Right cardiac atrium (tissue), 5 donors: ENCODE data around the gene PHF24. TPM values are rescaled to one million over a fixed set of nuclear protein-coding genes. Genes with fewer than 3 reads are reported as not detected.
A peak's percentile ranks its signal among the peaks of the same experiment; 100 is the strongest.
"Not testable (repeated sequence)": the region's sequence is repeated elsewhere in the genome, so short reads cannot be mapped to it uniquely, and the experiment has no call there.

Experiments used
- ATAC-seq, 2 donors: fragments of 200-7000 bp; cut with Tn5 transposase; one replicate each; pipeline versions ENCODE4 v1.8.0 to v1.9.1; 2020; ENCODE audit warnings: moderate library complexity in 2 of 2, mild to moderate bottlenecking in 1 of 2
- DNase-seq, 3 donors: peaks; one replicate each; pipeline ENCODE4 v3.0.0-alpha.2; 2020
- H3K27ac ChIP-seq: one replicate; pipeline ENCODE4 v1.5.1; 2013; ENCODE audit warnings: mild to moderate bottlenecking, low read length, control low read depth, moderate library complexity
- H3K27me3 ChIP-seq: one replicate; pipeline ENCODE4 v1.6.1; 2013; ENCODE audit not compliant: control insufficient read depth, insufficient read depth
- H3K4me1 ChIP-seq: one replicate; pipeline ENCODE4 v1.6.1; 2013; ENCODE audit warnings: low read length; ENCODE audit not compliant: control insufficient read depth, insufficient read depth
- H3K4me3 ChIP-seq: one replicate; pipeline ENCODE4 v1.5.1; 2013; ENCODE audit warnings: low read length, control low read depth
- H3K9me3 ChIP-seq: one replicate; pipeline ENCODE4 v1.6.1; 2013; ENCODE audit warnings: low read length; ENCODE audit not compliant: control insufficient read depth
- WGBS: extraction: QIAGEN DNeasy Blood & Tissue Kit; methylation state at CpG from one replicate; pipeline ENCODE4 v1.1.7; 2013; 5-methylcytosine and 5-hydroxymethylcytosine counted together
- intact Hi-C, 4 donors: fragments of 100-400 bp; cut with DNase I; formaldehyde crosslinking; loops; one replicate each; pipeline versions ENCODE4 v1.11.0 to v1.14.0; 2022 to 2023
- long read RNA-seq, 4 donors: library from polyadenylated mRNA; unstranded; transcript quantifications; one replicate each; pipeline ENCODE4 v2.0.0, GENCODE V29; 2020 to 2021
- polyA plus RNA-seq: library from polyadenylated mRNA; stranded (reverse); fragments of 200-250 nt; gene quantifications from one replicate; pipeline ENCODE4 v1.2.3, GENCODE V29; 2013
- total RNA-seq, 4 donors: library from RNA; stranded (reverse); fragmentation: NEBNext Ultra II Directional; extraction: Animal tissue kit (Norgen Biotek cat#: 25700); gene quantifications; one replicate each; pipeline ENCODE4 v1.2.1, GENCODE V29; 2021
- donor health status: healthy with polysubstance abuse.
- donor health status: DM: no; HTN: yes; CAD: no.
- donor health status: DM: no; HTN: no; CAD: no.
- donor health status: DM: no; HTN: yes; CAD: no; lungs with severe emphysema.
- donor health status: DM: yes; HTN: yes; CAD: no.

The PHF24 gene
- total RNA-seq (1 to 10 TPM in 1 of 4 donors, under 1 TPM in 3; 0.03 to 1.3 (median 0.28) TPM), polyA plus RNA-seq (0.07 TPM)
- long read RNA-seq, donor 1: 0 reads
- long read RNA-seq, donor 2: 0 reads
- long read RNA-seq, donor 3: 0 reads
- long read RNA-seq, donor 4: 0 reads

DNA sequence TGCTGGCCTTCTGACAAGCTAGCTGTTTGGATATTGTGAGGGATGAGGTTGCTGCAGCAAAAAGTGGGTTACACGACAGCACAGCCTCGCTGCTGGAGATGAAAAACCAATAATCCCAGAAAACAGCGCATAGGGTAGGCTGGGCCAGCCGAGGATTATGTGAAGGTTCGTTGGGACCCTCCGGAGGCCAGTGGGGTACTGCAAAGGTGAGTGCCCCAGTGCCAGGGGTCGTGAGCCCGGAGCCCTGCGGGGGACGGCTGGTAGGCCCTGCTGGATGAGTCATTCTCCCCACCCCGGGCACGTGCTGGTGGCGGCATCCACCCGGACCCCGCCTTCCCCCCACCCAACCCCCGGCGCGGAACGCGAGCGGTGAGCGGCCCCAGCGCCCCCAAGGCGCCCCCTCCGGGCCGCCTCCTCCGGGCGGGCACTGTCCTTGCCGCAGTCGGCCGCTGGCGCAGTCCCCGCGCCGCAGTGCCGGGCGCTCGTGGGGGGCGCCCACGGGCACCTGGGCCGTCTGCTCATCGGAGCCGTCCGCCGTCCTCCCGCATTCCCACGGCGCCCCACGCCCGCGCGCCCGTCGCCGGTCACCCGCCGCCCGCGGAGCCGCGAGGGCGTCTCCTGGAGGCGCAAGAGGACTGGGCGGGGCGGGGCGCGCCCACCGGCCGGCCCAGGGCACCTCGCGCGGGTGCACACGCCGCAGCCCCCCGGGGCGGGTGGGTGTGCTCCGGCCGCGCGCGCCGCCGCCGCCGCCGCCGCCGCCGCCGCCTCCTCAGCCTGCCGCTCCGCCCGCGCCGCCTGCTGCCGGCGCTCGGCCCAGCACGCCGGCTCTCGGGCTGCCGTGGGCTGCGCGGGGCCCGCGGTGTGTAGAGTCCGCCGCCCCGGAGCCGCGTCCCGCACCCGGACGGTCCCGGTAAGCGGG, at the start of gene PHF24:
Gene PHF24 (plus strand): TSS at position 794 of the 919 bp plus-strand sequence. CDS start 13,014 bp downstream, outside the sequence.
- Histone ChIP-seq H3K27ac (no peak within 1 kb of the TSS), H3K27me3 (no peaks in the 10 kb centered on the region), H3K4me3 (peak within 1 kb of the TSS; percentile 81), H3K4me1 (no peaks in the 10 kb centered on the region), H3K9me3 (no peaks in the 10 kb centered on the region)
- intact Hi-C loops: no loop called here
- ATAC-seq: peak; percentile 67 to 78
- WGBS: 2% methylated on average over 115 of the region's 116 CpGs
- DNase-seq: peak in 2 of 3 donors; percentile 60 to 65

DNA sequence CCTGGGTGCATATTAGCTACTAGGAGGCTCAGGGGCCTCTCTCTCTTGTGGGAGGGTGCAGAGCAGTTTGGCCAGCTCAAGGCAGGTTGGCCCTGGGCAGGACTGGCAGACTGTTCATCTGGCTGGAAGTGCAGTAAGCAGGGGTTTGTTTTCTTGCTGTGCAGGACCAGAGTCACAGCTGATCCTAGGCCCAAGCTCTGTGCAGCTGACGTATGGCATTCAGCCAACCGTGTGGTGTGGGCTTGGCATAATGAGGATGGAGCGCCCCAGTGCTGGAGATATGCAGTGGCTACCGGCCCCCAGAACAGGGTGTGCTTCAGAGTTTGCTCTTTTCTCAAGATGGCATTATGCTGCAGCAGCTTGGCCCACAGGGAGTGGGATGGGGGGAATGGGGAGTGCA, 31.0 kb upstream of the PHF24 start:
- intact Hi-C loops: no loop called here
- no peak overlapping the region for H3K27ac ChIP-seq
- WGBS: 63% methylated on average over 4 of the region's 4 CpGs
- peak in 1 of 3 donors; percentile 36 for DNase-seq
- H3K9me3 ChIP-seq: no peaks in the 10 kb centered on the region
- H3K4me1 ChIP-seq: no peaks in the 10 kb centered on the region
- no peak for ATAC-seq
- no peaks in the 10 kb centered on the region for H3K27me3 ChIP-seq
- no peak overlapping the region for H3K4me3 ChIP-seq

DNA sequence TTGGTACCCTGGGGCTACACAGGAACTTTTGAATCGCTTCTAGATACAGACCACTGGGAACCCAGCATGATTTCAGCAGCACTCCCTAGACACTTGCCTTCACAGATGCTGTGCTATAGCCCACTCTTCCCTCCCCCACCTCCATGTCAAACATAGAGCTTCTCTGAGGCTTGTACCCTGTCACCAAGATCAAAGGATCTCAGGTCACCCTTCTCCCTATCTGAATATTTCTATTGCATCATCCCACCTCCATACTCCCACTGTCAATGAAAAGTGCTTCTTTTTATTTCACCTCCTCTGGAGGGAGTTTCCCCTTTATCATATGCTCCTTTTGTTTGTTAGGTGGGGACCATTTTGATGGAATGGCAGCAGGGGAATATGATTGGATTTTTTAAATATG, 29.2 kb upstream of the PHF24 start:
- ATAC-seq: no peak
- no peaks in the 10 kb centered on the region for H3K9me3 ChIP-seq
- H3K4me1 ChIP-seq: no peaks in the 10 kb centered on the region
- no peak overlapping the region for H3K27ac ChIP-seq
- intact Hi-C loops: no loop called here
- no peak overlapping the region for H3K4me3 ChIP-seq
- no peaks in the 10 kb centered on the region for H3K27me3 ChIP-seq
- WGBS: 84% methylated on average over 1 of the region's 1 CpG
- DNase-seq: no peak

DNA sequence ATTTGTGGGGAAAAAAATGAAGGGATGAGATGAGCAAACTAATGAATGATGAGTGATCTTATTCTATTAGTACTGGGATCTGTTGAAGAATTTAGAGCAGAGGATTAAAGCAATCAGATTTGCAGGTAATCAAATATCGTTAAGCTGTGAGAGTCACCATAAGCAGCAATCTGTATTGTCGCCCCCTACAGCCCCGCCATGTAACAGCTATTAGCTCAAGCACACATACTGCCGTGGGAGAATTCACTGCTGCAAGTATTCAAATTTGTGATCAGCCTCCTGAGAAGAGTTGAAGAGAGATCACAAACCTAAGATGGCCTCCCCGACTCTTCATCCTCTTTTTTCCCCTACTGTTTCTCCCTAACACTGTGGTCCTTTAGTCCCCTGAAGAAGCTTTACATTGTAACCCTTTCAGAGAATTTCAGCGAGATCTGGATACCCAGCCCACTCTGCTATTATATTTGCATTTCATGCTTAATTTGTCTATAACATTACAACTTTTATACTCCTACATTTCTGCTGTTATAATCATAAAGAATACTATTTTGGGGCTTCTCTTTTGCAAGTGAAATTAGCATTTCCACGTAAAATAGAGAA, 28.5 kb upstream of the PHF24 start:
- Histone ChIP-seq H3K27me3 (no peaks in the 10 kb centered on the region), H3K4me3 (no peak overlapping the region), H3K9me3 (no peaks in the 10 kb centered on the region), H3K27ac (no peak overlapping the region), H3K4me1 (no peaks in the 10 kb centered on the region)
- intact Hi-C loops: no loop called here
- DNase-seq (peak in 1 of 3 donors; percentile 40), ATAC-seq (no peak)
- 31% methylated on average over 7 of the region's 7 CpGs for WGBS

DNA sequence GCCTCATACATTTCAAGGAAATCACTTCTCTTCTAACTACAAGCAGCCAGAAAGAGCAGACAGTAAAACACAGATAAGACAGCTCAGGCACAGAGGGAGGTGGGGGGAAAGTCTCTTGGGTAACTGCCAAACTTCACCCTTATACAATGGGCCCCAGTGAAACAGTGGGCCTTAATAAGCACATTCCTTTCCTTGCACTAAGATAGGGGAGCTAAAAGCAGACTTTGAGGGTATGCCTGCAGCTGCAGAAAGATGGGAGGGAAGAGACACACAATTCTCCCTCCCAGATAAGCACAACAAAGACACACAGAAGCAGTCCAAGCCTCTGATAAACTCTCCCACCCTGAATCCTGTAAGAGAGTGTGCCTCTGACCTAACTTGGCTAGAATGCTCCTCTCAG, 18.1 kb upstream of the PHF24 start:
- H3K4me3 ChIP-seq, H3K9me3 ChIP-seq, DNase-seq: not testable (repeated sequence)

DNA sequence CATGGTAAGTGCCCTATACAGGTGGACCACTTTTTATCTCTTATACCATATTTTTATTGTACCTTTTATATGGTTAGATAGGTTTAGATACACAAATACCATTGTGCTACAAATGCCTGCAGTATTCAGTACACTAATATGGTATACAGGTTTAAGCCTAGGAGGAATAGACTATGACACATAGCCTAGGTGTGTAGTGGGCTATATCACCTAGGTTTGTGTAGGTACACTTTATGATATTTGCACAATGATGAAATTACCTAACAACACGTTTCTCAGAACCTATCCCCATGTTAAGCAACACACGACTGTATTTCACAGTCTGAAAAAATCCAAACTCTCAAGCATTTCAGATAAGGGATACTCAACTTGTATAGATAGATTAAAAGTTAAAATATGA, 9.6 kb upstream of the PHF24 start:
- no peaks in the 10 kb centered on the region for H3K9me3 ChIP-seq
- DNase-seq (no peak), ATAC-seq (no peak)
- WGBS: 73% methylated on average over 2 of the region's 2 CpGs
- H3K4me3 ChIP-seq: no peak overlapping the region
- intact Hi-C loops: no loop called here
- no peak overlapping the region for H3K27ac ChIP-seq
- no peaks in the 10 kb centered on the region for H3K27me3 ChIP-seq
- no peaks in the 10 kb centered on the region for H3K4me1 ChIP-seq

More for the DNA sequence above, 18.1 kb upstream of the PHF24 start:
- ATAC-seq, intact Hi-C loops, H3K27me3 ChIP-seq, H3K4me1 ChIP-seq, H3K27ac ChIP-seq: not testable (repeated sequence)

DNA sequence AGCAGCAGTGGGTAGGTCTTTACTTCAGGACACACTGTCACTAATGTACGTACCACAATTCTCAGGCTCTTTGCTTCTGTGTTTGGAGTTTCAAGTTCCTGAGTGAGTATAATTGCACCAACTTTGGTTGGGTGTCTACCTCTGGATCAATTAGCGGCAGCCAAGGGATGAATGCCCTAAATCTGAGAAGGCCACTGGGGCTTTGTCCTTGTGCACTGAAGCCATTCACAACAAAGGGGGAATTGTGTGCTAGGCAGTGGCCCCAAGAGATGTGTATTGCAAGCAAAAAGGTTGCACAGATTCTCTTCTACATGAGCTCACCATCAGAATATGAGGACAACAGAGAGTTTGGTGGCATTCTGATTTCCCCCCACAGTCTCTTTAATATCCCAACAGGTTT, 3.9 kb upstream of the PHF24 start:
- no peak for ATAC-seq
- intact Hi-C loops: no loop called here
- 89% methylated on average over 2 of the region's 2 CpGs for WGBS
- no peak for DNase-seq
- no peaks in the 10 kb centered on the region for H3K9me3 ChIP-seq
- no peaks in the 10 kb centered on the region for H3K27me3 ChIP-seq
- H3K4me3 ChIP-seq: no peak overlapping the region
- H3K27ac ChIP-seq: no peak overlapping the region
- no peaks in the 10 kb centered on the region for H3K4me1 ChIP-seq

DNA sequence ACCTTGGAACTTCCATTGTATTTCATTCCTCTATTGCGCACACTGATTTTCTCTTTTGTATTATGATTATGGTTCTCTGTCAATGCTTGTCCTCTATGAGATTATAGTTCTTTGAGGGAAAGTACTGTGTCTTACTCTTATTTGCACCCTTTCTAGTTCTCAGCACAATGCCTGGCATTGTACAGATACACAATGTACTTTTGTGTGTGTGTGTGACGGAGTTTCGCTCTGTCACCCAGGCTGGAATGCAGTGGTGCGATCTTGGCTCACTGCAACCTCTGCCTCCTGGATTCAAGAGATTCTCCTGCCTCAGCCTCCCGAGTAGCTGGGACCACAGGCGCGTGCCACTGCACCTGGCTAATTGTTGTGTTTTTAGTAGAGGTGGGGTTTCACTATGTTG, 2.0 kb upstream of the PHF24 start:
- H3K27ac ChIP-seq, intact Hi-C loops, H3K27me3 ChIP-seq, H3K4me1 ChIP-seq, ATAC-seq, DNase-seq, H3K9me3 ChIP-seq, H3K4me3 ChIP-seq: not testable (repeated sequence)
- WGBS: 88% methylated on average over 7 of the region's 7 CpGs

DNA sequence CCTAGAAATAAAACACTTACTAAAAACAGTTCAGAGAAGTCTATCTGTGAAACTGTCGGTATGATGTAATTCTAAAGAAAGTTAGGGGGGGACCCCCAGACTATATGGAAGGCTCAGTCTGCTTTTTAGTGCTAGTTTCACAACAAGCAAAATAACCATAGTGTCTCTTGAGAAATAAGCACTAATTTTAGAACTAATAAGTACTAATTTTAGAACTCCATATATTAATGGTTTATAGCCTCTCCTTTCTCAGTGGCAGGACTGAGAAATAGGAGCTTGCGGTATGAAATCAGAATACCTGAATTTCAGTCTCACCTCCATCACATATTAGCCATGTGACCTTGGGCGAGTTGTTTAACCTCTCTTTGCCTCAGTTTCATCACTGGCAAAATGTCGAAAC, 1.4 kb upstream of the PHF24 start:
- Histone ChIP-seq H3K4me1 (no peaks in the 10 kb centered on the region), H3K27me3 (no peaks in the 10 kb centered on the region), H3K9me3 (no peaks in the 10 kb centered on the region), H3K27ac (no peak overlapping the region), H3K4me3 (no peak overlapping the region)
- ATAC-seq (no peak), DNase-seq (no peak)
- intact Hi-C loops: no loop called here
- WGBS: 84% methylated on average over 4 of the region's 4 CpGs

DNA sequence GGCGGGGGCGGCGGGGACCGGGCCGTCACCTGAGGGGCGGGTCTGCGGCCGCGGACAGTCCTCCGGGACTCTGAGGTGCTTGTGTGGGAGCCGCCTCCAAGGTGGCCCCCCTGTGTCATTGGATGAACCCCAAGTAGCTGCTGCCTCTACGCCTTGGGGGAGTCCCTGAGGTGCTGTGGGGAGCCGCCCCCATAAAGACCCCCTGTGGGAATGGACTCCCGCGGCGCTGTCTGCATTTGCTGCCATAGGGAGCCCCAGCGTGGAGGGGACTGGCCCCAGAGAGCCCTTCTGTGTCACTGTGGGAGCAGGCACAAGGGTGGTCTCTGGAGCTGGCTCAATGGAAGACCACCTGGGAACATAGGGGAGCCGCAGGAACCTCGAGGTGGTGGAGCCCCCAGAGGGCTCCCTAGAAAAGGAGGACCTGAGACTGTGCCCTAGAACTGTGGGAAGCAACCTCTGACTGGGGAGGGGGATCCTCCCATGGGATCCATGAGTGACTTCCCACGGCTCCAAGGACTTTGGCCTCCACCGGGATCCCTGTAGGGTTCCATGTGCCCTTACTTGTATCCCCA, 412 bp downstream of the PHF24 start:
- Histone ChIP-seq H3K9me3 (no peaks in the 10 kb centered on the region), H3K4me3 (peak overlapping the region; percentile 81), H3K27me3 (no peaks in the 10 kb centered on the region), H3K4me1 (no peaks in the 10 kb centered on the region), H3K27ac (no peak overlapping the region)
- intact Hi-C loops: no loop called here
- ATAC-seq (peak in 1 of 2 donors; percentile 15), DNase-seq (no peak)
- 15% methylated on average over 21 of the region's 21 CpGs for WGBS

DNA sequence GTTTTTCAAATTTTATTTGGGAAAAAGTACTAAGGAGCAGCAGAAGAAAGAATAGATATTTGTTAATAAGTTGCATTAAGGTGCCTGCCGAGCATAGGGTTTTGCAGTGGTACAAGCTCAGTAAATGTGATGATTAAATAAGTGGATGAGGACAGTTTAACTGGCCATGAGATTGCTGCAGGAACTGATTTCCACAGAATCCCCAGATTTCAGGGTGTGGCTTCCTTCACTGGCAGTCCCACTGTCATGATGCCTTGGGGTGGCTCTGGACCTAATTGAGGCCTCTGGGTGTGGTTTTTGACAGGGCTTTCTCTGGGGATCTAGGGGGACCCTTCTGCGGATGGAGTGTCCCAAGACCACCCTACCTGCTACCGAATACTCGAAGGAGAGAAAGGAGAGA, 1.4 kb downstream of the PHF24 start:
- Histone ChIP-seq H3K27ac (no peak overlapping the region), H3K27me3 (no peaks in the 10 kb centered on the region), H3K9me3 (no peaks in the 10 kb centered on the region), H3K4me3 (no peak overlapping the region), H3K4me1 (no peaks in the 10 kb centered on the region)
- intact Hi-C loops: no loop called here
- no peak for ATAC-seq
- DNase-seq: no peak
- WGBS: 95% methylated on average over 4 of the region's 4 CpGs
